GM06990 (cell line): ENCODE results near the gene IL22.
A peak's percentile ranks its signal among the peaks of the same experiment; 100 is the strongest.

ENCODE experiments used
- DNase-seq: peaks from one replicate; pipeline ENCODE4 v3.0.0-alpha.2; 2011; ENCODE audit not compliant: insufficient read length; ENCODE audit errors: extremely low read depth
- H3K27me3 ChIP-seq: replicated peaks from 2 replicates; pipeline ENCODE4 v1.6.0; 2011; ENCODE audit warnings: low read length; ENCODE audit not compliant: control insufficient read depth, insufficient read depth
- H3K36me3 ChIP-seq: 2 replicates; pipeline ENCODE4 v1.5.1; 2011; ENCODE audit warnings: low read length; ENCODE audit not compliant: control insufficient read depth, insufficient read depth
- H3K4me3 ChIP-seq: replicated peaks from 2 replicates; pipeline ENCODE4 v1.5.1; 2011; ENCODE audit warnings: low read depth, mild to moderate bottlenecking, control low read depth, low read length
- TF ChIP-seq, protein P1 (sequence below): IDR thresholded peaks from 2 replicates; pipeline ENCODE4 v1.5.1; 2011; ENCODE audit warnings: low read length, control low read depth, mild to moderate bottlenecking, inconsistent platforms; ENCODE audit not compliant: insufficient read depth, poor library complexity, severe bottlenecking

The IL22 gene

GRCh38 chr12:68225576-68226476 lies 27.6 kb downstream of the IL22 start, which contains the start of gene IL26:
Gene IL26 (minus strand): TSS chr12:68225810. CDS start chr12:68225756, 54 bp downstream.
- DNase-seq, result no peak
- Histone ChIP-seq H3K4me3 (no peak within 1 kb of the TSS), H3K36me3 (no peaks in the 10 kb centered on the region), H3K27me3 (no peaks in the 10 kb centered on the region)
- TF ChIP-seq, protein P1, sequence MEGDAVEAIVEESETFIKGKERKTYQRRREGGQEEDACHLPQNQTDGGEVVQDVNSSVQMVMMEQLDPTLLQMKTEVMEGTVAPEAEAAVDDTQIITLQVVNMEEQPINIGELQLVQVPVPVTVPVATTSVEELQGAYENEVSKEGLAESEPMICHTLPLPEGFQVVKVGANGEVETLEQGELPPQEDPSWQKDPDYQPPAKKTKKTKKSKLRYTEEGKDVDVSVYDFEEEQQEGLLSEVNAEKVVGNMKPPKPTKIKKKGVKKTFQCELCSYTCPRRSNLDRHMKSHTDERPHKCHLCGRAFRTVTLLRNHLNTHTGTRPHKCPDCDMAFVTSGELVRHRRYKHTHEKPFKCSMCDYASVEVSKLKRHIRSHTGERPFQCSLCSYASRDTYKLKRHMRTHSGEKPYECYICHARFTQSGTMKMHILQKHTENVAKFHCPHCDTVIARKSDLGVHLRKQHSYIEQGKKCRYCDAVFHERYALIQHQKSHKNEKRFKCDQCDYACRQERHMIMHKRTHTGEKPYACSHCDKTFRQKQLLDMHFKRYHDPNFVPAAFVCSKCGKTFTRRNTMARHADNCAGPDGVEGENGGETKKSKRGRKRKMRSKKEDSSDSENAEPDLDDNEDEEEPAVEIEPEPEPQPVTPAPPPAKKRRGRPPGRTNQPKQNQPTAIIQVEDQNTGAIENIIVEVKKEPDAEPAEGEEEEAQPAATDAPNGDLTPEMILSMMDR, result no peak

GRCh38 chr12:68224613-68225285 lies 28.7 kb downstream of the IL22 start:
- H3K27me3 ChIP-seq, result no peaks in the 10 kb centered on the region
- H3K36me3 ChIP-seq, result no peaks in the 10 kb centered on the region
- no peak for DNase-seq
- H3K4me3 ChIP-seq, result no peak overlapping the region
- TF ChIP-seq, protein P1, result no peak

DNA sequence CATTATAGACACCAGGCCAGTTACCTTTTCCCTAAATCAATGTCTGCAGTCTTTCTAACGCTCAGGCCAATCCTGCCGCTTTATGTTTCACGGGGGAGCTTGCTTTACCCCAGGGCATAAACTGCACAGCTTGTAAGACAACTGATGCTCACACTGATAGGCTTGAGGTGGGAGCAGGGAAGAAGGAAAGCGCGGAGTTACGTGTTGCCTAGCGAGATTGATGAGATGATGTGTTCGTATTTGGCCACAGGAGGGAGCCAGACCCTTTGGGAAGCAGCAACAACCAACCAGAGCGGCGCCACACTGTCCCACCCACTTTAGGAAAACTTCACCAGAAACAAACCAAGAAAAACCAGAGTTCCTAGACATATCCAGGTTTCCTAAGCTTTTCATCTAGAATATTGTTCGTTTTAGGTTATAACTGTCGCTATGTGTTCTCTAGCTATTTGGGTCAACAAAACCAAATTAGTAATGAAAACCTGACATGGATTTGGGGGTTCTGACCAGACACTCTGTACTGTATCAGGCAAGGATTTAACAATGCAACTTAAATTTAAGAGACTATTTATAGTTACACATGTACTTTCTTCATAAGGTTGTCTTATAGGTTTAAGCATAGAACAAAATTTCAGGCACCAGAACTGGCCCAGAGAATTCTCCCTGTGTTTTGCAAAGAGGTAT lies 30.2 kb downstream of the IL22 start:
- peak; percentile 29 for DNase-seq
- no peaks in the 10 kb centered on the region for H3K36me3 ChIP-seq
- TF ChIP-seq, protein P1, result peak; percentile 84
- no peaks in the 10 kb centered on the region for H3K27me3 ChIP-seq
- no peak overlapping the region for H3K4me3 ChIP-seq

DNA sequence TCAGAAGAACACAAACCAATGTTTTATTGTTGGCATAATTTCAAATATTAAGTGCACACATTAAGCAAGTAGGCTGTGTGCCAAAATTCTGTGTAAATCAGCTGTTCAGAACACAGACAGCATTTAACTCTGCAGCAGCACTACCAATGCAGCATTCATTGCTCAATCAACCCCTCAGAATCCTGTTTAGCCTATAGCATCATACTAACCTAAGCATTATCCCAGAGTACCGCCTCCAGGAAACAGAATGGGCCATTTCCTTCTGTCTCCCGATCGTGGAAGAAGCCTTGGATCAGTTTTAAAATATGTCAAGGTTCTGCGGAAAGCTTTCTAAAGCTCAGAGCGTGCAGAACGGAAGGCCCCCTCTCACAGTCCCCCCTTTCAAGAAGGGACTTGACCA lies 31.1 kb downstream of the IL22 start:
- Histone ChIP-seq H3K4me3 (no peak overlapping the region), H3K36me3 (no peaks in the 10 kb centered on the region), H3K27me3 (no peaks in the 10 kb centered on the region)
- DNase-seq, result no peak
- TF ChIP-seq, protein P1, result no peak

DNA sequence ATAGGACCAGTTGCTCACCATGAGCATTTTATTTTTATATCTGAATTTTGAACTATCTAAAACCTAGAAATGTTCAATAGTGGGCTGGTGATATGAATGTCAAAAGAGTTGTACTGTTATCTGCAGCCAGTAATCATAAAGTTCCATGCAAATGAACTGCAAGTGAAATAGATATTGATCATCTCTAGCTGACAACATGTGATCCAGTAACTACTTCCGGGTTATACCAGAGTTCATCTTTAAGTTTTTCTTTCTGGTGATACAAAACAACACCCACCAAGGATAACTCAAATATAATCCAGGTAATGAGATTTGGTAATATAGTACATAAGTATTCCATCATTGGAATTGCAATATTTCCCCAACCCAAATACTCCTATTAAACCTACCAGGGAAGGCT lies 31.9 kb downstream of the IL22 start:
- TF ChIP-seq, protein P1, result no peak
- H3K27me3 ChIP-seq, result no peaks in the 10 kb centered on the region
- no peaks in the 10 kb centered on the region for H3K36me3 ChIP-seq
- DNase-seq, result no peak
- no peak overlapping the region for H3K4me3 ChIP-seq
